Stomach (tissue), 4 donors: ENCODE results near the gene SNX18.

Source experiments
- CTCF ChIP-seq, 7 experiments: fragments of 450-650 bp in 4 of 7; fragments of 200-600 bp in 3 of 7; sonication (generic) in 3 of 7; IDR thresholded peaks; one replicate each; pipeline ENCODE4 v1.5.1; 2016 to 2019; ENCODE audit warnings: antibody characterized with exemption in 7 of 7, control low read depth in 2 of 7, mild to moderate bottlenecking in 1 of 7
- EP300 ChIP-seq: sonication (generic); formaldehyde crosslinking; IDR thresholded peaks from one replicate; pipeline ENCODE4 v1.6.1; 2017; ENCODE audit warnings: antibody characterized with exemption
- POLR2A ChIP-seq, 4 donors: fragments of 450-650 bp; IDR thresholded peaks; one replicate each; pipeline ENCODE4 v1.6.1; 2016; ENCODE audit warnings: antibody characterized with exemption in 4 of 4, control low read depth in 2 of 4, mild to moderate bottlenecking in 1 of 4, moderate library complexity in 1 of 4
- POLR2AphosphoS5 ChIP-seq, 3 donors: sonication (generic); formaldehyde crosslinking; IDR thresholded peaks; one replicate each; pipeline ENCODE4 v1.6.1; 2016; ENCODE audit warnings: antibody characterized with exemption in 3 of 3

- TF ChIP-seq CTCF (IDR thresholded peaks at IDR 0.05) (no peak), POLR2A (IDR thresholded peaks at IDR 0.05) (no peak), EP300 (no peak), POLR2AphosphoS5 (IDR thresholded peaks at IDR 0.05) (no peak)
Measured at GRCh38 chr5:54534191-54535004, 16.8 kb downstream of the SNX18 start.
